SK-N-SH (cell line): Measurements from ENCODE around the gene UTS2. TPM values are rescaled to one million over a fixed set of nuclear protein-coding genes. Genes with fewer than 3 reads are reported as not detected.

Experiments
- CTCF ChIA-PET: fragments of 300-600, 350-600 bp; formaldehyde crosslinking; extraction: SDS; loops from one replicate; lab custom pipeline; 2021; lab: Yijun Ruan, JAX
- POLR2A ChIA-PET: fragments of 350-600 bp; sonication (Branson Sonifier 250); formaldehyde crosslinking; extraction: SDS; loops from one replicate; lab custom pipeline; 2020; ENCODE audit warnings: antibody characterized with exemption, inconsistent platforms; lab: Yijun Ruan, JAX
- DNase-seq: peaks from one replicate; pipeline ENCODE4 v3.0.0; 2012
- H2AFZ ChIP-seq: fragments of 200-600 bp; sonication (generic); 2 replicates; pipeline ENCODE4 v1.8.1; 2016; ENCODE audit warnings: antibody characterized with exemption, mild to moderate bottlenecking, low read depth
- H3F3A ChIP-seq: fragments of 200-600 bp; sonication (generic); replicated peaks from 2 replicates; pipeline ENCODE3; 2016; ENCODE audit warnings: antibody characterized with exemption, mild to moderate bottlenecking; ENCODE audit not compliant: insufficient read depth
- H3K27ac ChIP-seq, 2 experiments: fragments of 200-500 bp in 1 of 2; fragments of 200-600 bp in 1 of 2; sonication (Bioruptor generic) in 1 of 2; sonication (generic), shearing (Covaris generic) in 1 of 2; 2 replicates each; pipeline versions ENCODE4 v1.5.1 to v1.6.1; 2014 to 2016; ENCODE audit warnings: low read depth in 2 of 2, inconsistent platforms in 1 of 2, low read length in 1 of 2, mild to moderate bottlenecking in 1 of 2, mixed read lengths in 1 of 2
- H3K27me3 ChIP-seq: fragments of 200-600 bp; sonication (generic), shearing (Covaris generic); 2 replicates; pipeline ENCODE4 v1.6.1; 2016; ENCODE audit warnings: mixed run types; ENCODE audit not compliant: insufficient read depth
- H3K36me3 ChIP-seq, 2 experiments: fragments of 200-500 bp in 1 of 2; fragments of 200-600 bp in 1 of 2; sonication (Bioruptor generic) in 1 of 2; sonication (generic) in 1 of 2; replicated peaks in 1 of 2; 2 replicates each; pipeline versions ENCODE3 to v1.5.1; 2014 to 2016; ENCODE audit warnings: low read length in 1 of 2, mild to moderate bottlenecking in 1 of 2; ENCODE audit not compliant: insufficient read depth in 2 of 2, control insufficient read depth in 1 of 2
- H3K4me1 ChIP-seq, 2 experiments: fragments of 200-500 bp in 1 of 2; fragments of 200-600 bp in 1 of 2; sonication (Bioruptor generic) in 1 of 2; sonication (generic), shearing (Covaris generic) in 1 of 2; 2 replicates each; pipeline versions ENCODE4 v1.5.1 to v1.6.1; 2014 to 2016; ENCODE audit warnings: low read depth in 1 of 2, low read length in 1 of 2, mixed run types in 1 of 2; ENCODE audit not compliant: insufficient read depth in 2 of 2, control insufficient read depth in 1 of 2
- H3K4me2 ChIP-seq: fragments of 200-600 bp; sonication (generic), shearing (Covaris generic); 2 replicates; pipeline ENCODE4 v1.6.1; 2017; ENCODE audit warnings: mixed run types
- H3K4me3 ChIP-seq, 2 experiments: fragments of 200-500 bp in 1 of 2; fragments of 200-600 bp in 1 of 2; sonication (Bioruptor generic) in 1 of 2; sonication (generic), shearing (Covaris generic) in 1 of 2; 2 replicates each; pipeline versions ENCODE4 v1.5.1 to v1.8.1; 2014 to 2016; ENCODE audit warnings: low read depth in 2 of 2, inconsistent platforms in 1 of 2, low read length in 1 of 2, mild to moderate bottlenecking in 1 of 2, mixed read lengths in 1 of 2, moderate library complexity in 1 of 2
- H3K79me2 ChIP-seq: fragments of 200-600 bp; sonication (generic); 2 replicates; pipeline ENCODE4 v1.8.1; 2017; ENCODE audit warnings: mild to moderate bottlenecking; ENCODE audit not compliant: insufficient read depth
- H3K9ac ChIP-seq: fragments of 200-600 bp; sonication (generic); 2 replicates; pipeline ENCODE4 v1.6.1; 2017; ENCODE audit warnings: mixed run types
- H3K9me2 ChIP-seq: fragments of 200-600 bp; sonication (generic); 2 replicates; pipeline ENCODE4 v1.6.1; 2017; ENCODE audit warnings: mixed run types
- H3K9me3 ChIP-seq: fragments of 200-600 bp; sonication (generic); 2 replicates; pipeline ENCODE4 v1.6.1; 2017; ENCODE audit warnings: mixed run types, mild to moderate bottlenecking, moderate library complexity
- H4K20me1 ChIP-seq: fragments of 200-600 bp; sonication (generic); 2 replicates; pipeline ENCODE4 v1.6.1; 2017; ENCODE audit warnings: mild to moderate bottlenecking, mixed run types; ENCODE audit not compliant: insufficient read depth
- CHD2 ChIP-seq: fragments of 150-350 bp; IDR thresholded peaks from 2 replicates; pipeline ENCODE4 v1.6.1; 2018; ENCODE audit warnings: low read length; ENCODE audit not compliant: partially characterized antibody
- CTCF ChIP-seq: fragments of 200-600 bp; sonication (generic); IDR thresholded peaks from 2 replicates; pipeline ENCODE4 v1.6.1; 2017; ENCODE audit warnings: antibody characterized with exemption, mild to moderate bottlenecking, moderate library complexity
- EP300 ChIP-seq, 2 experiments: IDR thresholded peaks; 2 replicates each; pipeline versions ENCODE4 v1.4.0 to v1.6.1; 2012; ENCODE audit warnings: borderline replicate concordance in 1 of 2, low read depth in 1 of 2, low read length in 1 of 2
- EZH2phosphoT487 ChIP-seq: fragments of 200-600 bp; sonication (generic); IDR thresholded peaks from 2 replicates; pipeline ENCODE4 v1.6.1; 2017; ENCODE audit warnings: low read depth, mixed run types, mild to moderate bottlenecking, antibody characterized with exemption, moderate library complexity, borderline replicate concordance
- FOSL2 ChIP-seq: IDR thresholded peaks from 2 replicates; pipeline ENCODE4 v1.4.0; 2012; ENCODE audit warnings: low read depth, mild to moderate bottlenecking, moderate library complexity, borderline replicate concordance
- FOXJ3 ChIP-seq: sonication (generic); formaldehyde crosslinking; IDR thresholded peaks from 2 replicates; pipeline ENCODE4 v1.5.1; 2020; ENCODE audit warnings: mild to moderate bottlenecking, missing genetic modification reagents
- GABPA ChIP-seq: IDR thresholded peaks from 2 replicates; pipeline ENCODE4 v1.4.0; 2012; ENCODE audit warnings: low read depth, mild to moderate bottlenecking
- GATA2 ChIP-seq: sonication (generic); formaldehyde crosslinking; IDR thresholded peaks from 2 replicates; pipeline ENCODE4 v1.5.0; 2020; ENCODE audit warnings: mild to moderate bottlenecking, missing genetic modification reagents
- IRF3 ChIP-seq: fragments of 150-350 bp; IDR thresholded peaks from 2 replicates; pipeline ENCODE4 v1.6.1; 2016; ENCODE audit warnings: mild to moderate bottlenecking, low read depth, low read length
- JUND ChIP-seq: IDR thresholded peaks from 2 replicates; pipeline ENCODE4 v1.4.0; 2012
- MEF2A ChIP-seq: IDR thresholded peaks from 2 replicates; pipeline ENCODE4 v1.4.0; 2012; ENCODE audit warnings: low read depth, borderline replicate concordance
- MXI1 ChIP-seq: IDR thresholded peaks from 2 replicates; pipeline ENCODE4 v1.6.1; 2012; ENCODE audit warnings: mild to moderate bottlenecking, low read depth, low read length, improper control_type of control experiment
- NFIC ChIP-seq: IDR thresholded peaks from 2 replicates; pipeline ENCODE4 v1.4.0; 2012; ENCODE audit warnings: borderline replicate concordance
- RFX5 ChIP-seq: IDR thresholded peaks from 2 replicates; pipeline ENCODE4 v1.6.1; 2012; ENCODE audit warnings: mild to moderate bottlenecking, improper control_type of control experiment, low read length
- RXRA ChIP-seq: IDR thresholded peaks from 2 replicates; pipeline ENCODE4 v1.4.0; 2012; ENCODE audit warnings: low read depth, mild to moderate bottlenecking, borderline replicate concordance
- SIN3A ChIP-seq: IDR thresholded peaks from 2 replicates; pipeline ENCODE4 v1.6.1; 2012; ENCODE audit warnings: low read depth, mild to moderate bottlenecking, low read length, moderate library complexity, borderline replicate concordance
- SMC3 ChIP-seq: IDR thresholded peaks from 2 replicates; pipeline ENCODE4 v1.6.1; 2012; ENCODE audit warnings: low read depth, low read length, improper control_type of control experiment
- TCF12 ChIP-seq: IDR thresholded peaks from 2 replicates; pipeline ENCODE4 v1.4.0; 2012
- TEAD4 ChIP-seq: IDR thresholded peaks from 2 replicates; pipeline ENCODE4 v1.4.0; 2012; ENCODE audit warnings: mild to moderate bottlenecking, borderline replicate concordance; ENCODE audit not compliant: insufficient read depth
- USF2 ChIP-seq: fragments of 150-350 bp; IDR thresholded peaks from 2 replicates; pipeline ENCODE4 v1.6.1; 2017; ENCODE audit warnings: antibody characterized with exemption, low read length, low read depth, borderline replicate concordance
- whole genome bisulfite sequencing: methylation state at CpG from one replicate; pipeline ENCODE4 v1.1.6; 2017; ENCODE audit warnings: low lambda C conversion rate; 5-methylcytosine and 5-hydroxymethylcytosine counted together
- polyA plus RNA-seq, 3 experiments: library from polyadenylated mRNA; depleted of rRNA; stranded (reverse); fragments of >200 nt; gene quantifications; 2 replicates each; pipeline ENCODE4 v1.2.3, GENCODE V29; 2012

UTS2 gene
- polyA plus RNA-seq, 1 of the 3 experiments (the other 2 are of a cell fraction) = 0.13 TPM

- no peak for DNase-seq
- Histone ChIP-seq H3K4me2 (no peak overlapping the region), H3K9ac (no peak overlapping the region), H3K27ac (no peak overlapping the region), H3K9me2 (no peaks in the 10 kb centered on the region), H3K4me3 (no peak overlapping the region), H3K36me3 (no peaks in the 10 kb centered on the region), H4K20me1 (no peaks in the 10 kb centered on the region), H3K4me1 (peaks cover 0 to 7% of the 10 kb centered on the region in 2 experiments; a peak in 1 of 4 replicates), H3K9me3 (no peaks in the 10 kb centered on the region), H2AFZ (no peak overlapping the region), H3K79me2 (no peaks in the 10 kb centered on the region), H3F3A (peaks cover 5% of the 10 kb centered on the region), H3K27me3 (no peaks in the 10 kb centered on the region)
- CTCF ChIA-PET = no interaction called here
- POLR2A ChIA-PET = no interaction called here
- WGBS = 65% methylated on average over 9 of the region's 9 CpGs
- TF ChIP-seq EP300 (IDR thresholded peaks at IDR 0.05; ENCODE audit: borderline replicate concordance in 1 of 2, low read depth in 1 of 2, low read length in 1 of 2) (no peak), RFX5 (no peak), FOSL2 (peak; percentile 39; the same call in 1 of the 2 replicates), SIN3A (no peak), CHD2 (no peak), NFIC (peak; percentile 33; the same call in 1 of the 2 replicates), TEAD4 (no peak), FOXJ3 (CRISPR knock-in tag) (no peak), GABPA (no peak), RXRA (no peak)
Measured at GRCh38 chr1:7888248-7889081, 35.6 kb upstream of the UTS2 start.

GRCh38 chr1:7886405-7886745 is 33.5 kb upstream of the UTS2 start:
- WGBS = 62% methylated on average over 7 of the region's 7 CpGs
- no peaks in the 10 kb centered on the region for H3K79me2 ChIP-seq
- no peaks in the 10 kb centered on the region for H3K9me2 ChIP-seq
- H3F3A ChIP-seq = peaks cover 5% of the 10 kb centered on the region
- H3K4me1 ChIP-seq = peaks cover 0 to 7% of the 10 kb centered on the region in 2 experiments; a peak in 1 of 4 replicates
- POLR2A ChIA-PET = no interaction called here
- no peak overlapping the region for H2AFZ ChIP-seq
- no peaks in the 10 kb centered on the region for H4K20me1 ChIP-seq
- CTCF ChIA-PET = no interaction called here
- H3K4me2 ChIP-seq = no peak overlapping the region
- no peaks in the 10 kb centered on the region for H3K27me3 ChIP-seq
- H3K9ac ChIP-seq = no peak overlapping the region
- H3K36me3 ChIP-seq = no peaks in the 10 kb centered on the region
- TF ChIP-seq SMC3 (no peak), TCF12 (no peak), MEF2A (no peak), FOSL2 (no peak), GATA2 (CRISPR knock-in tag) (no peak), USF2 (no peak), FOXJ3 (CRISPR knock-in tag) (no peak), CTCF (no peak), CHD2 (no peak), IRF3 (no peak), EZH2phosphoT487 (no peak), MXI1 (no peak), JUND (no peak)
- H3K27ac ChIP-seq = no peak overlapping the region
- DNase-seq = no peak
- no peak overlapping the region for H3K4me3 ChIP-seq
- no peaks in the 10 kb centered on the region for H3K9me3 ChIP-seq
